ENCODE data around the gene AKR1B15. TPM values are rescaled to one million over a fixed set of nuclear protein-coding genes. Genes with fewer than 3 reads are reported as not detected.

AKR1B15 gene
- total and polyA plus RNA-seq, 12 donors = 0.03 to 0.55 (median 0.24) TPM; not detected in 6

- 58 to 68% (median 61%) methylated on average over 3 of the region's 3 CpGs for WGBS, 4 donors
- intact Hi-C loops (cut with DNase I) = no loop called here
- Histone ChIP-seq H3K4me3 (no peak overlapping the region), H3K27me3 (peaks cover 29% of the 10 kb centered on the region), H3K27ac (no peak overlapping the region), H3K4me1 (replicated peaks in 1 of 2) (no peaks in the 10 kb centered on the region), H3K36me3 (replicated peaks in 1 of 2) (no peaks in the 10 kb centered on the region), H3K9me3 (replicated peaks in 1 of 3) (no peaks in the 10 kb centered on the region)
- DNase-seq = no peak
- no peak for TF ChIP-seq CTCF (IDR thresholded peaks at IDR 0.05)
- no peak for TF ChIP-seq POLR2A (IDR thresholded peaks at IDR 0.05)
These were observed 76.6 kb downstream of the AKR1B15 start for GRCh38 chr7:134625550-134625949.

- 69 to 88% (median 79%) methylated on average over 2 of the region's 2 CpGs for WGBS, 4 donors
- peaks cover 29% of the 10 kb centered on the region for H3K27me3 ChIP-seq
- no peaks in the 10 kb centered on the region for H3K36me3 ChIP-seq (replicated peaks in 1 of 2)
- TF ChIP-seq POLR2A (IDR thresholded peaks at IDR 0.05) (no peak), CTCF (IDR thresholded peaks at IDR 0.05) (no peak)
- DNase-seq = no peak
- intact Hi-C loops (cut with DNase I) = no loop called here
- no peak overlapping the region for H3K4me3 ChIP-seq
- no peaks in the 10 kb centered on the region for H3K4me1 ChIP-seq (replicated peaks in 1 of 2)
- no peaks in the 10 kb centered on the region for H3K9me3 ChIP-seq (replicated peaks in 1 of 3)
- no peak overlapping the region for H3K27ac ChIP-seq
These were observed 78.3 kb downstream of the AKR1B15 start for GRCh38 chr7:134627109-134627774.

- WGBS, 4 donors = 0% methylated on average over 1 of the region's 1 CpG
- intact Hi-C loops (cut with DNase I) = no loop called here
- DNase-seq = no peak
- Histone ChIP-seq H3K9me3 (replicated peaks in 1 of 3) (no peaks in the 10 kb centered on the region), H3K36me3 (replicated peaks in 1 of 2) (no peaks in the 10 kb centered on the region), H3K4me3 (no peak overlapping the region), H3K27me3 (peaks cover 26% of the 10 kb centered on the region), H3K4me1 (replicated peaks in 1 of 2) (no peaks in the 10 kb centered on the region), H3K27ac (no peak overlapping the region)
- TF ChIP-seq CTCF (IDR thresholded peaks at IDR 0.05) = no peak
- no peak for TF ChIP-seq POLR2A (IDR thresholded peaks at IDR 0.05)
These were observed 78.9 kb downstream of the AKR1B15 start for GRCh38 chr7:134627775-134628153.

- Histone ChIP-seq H3K27me3 (peaks cover 9% of the 10 kb centered on the region), H3K36me3 (replicated peaks in 1 of 2) (no peaks in the 10 kb centered on the region), H3K4me3 (no peak overlapping the region), H3K27ac (no peak overlapping the region), H3K4me1 (replicated peaks in 1 of 2) (no peaks in the 10 kb centered on the region), H3K9me3 (replicated peaks in 1 of 3) (no peaks in the 10 kb centered on the region)
- intact Hi-C loops (cut with DNase I) = no loop called here
- DNase-seq = no peak
- TF ChIP-seq CTCF (IDR thresholded peaks at IDR 0.05) = no peak
- no peak for TF ChIP-seq POLR2A (IDR thresholded peaks at IDR 0.05)
These were observed 80.5 kb downstream of the AKR1B15 start for GRCh38 chr7:134629445-134629844.

Other genes starting within 250 kb of the AKR1B15 start
- gene SLC35B4, start 232.2 kb upstream of the AKR1B15 start, total RNA-seq = 10 to 100 TPM; 13.8 to 34.9 (median 18.4) TPM
- 10 to 100 TPM in 1 of 3 donors, 1 to 10 TPM in 2; 6.9 to 28.2 (median 9.2) TPM for gene SLC35B4, start 232.2 kb upstream of the AKR1B15 start, polyA plus RNA-seq
- gene AKR1B1, start 90.0 kb upstream of the AKR1B15 start, total RNA-seq = 1,000 to 10,000 TPM in 8 of 9 donors, 100 to 1,000 TPM in 1; 270 to 4,669 (median 4,051) TPM
- gene AKR1B1, start 90.0 kb upstream of the AKR1B15 start, polyA plus RNA-seq = 1,000 to 10,000 TPM; 1,140 to 3,530 (median 1,408) TPM
- gene AKR1B10, start 21.5 kb upstream of the AKR1B15 start, total RNA-seq = 10 to 100 TPM in 2 of 9 donors, 1 to 10 TPM in 5, under 1 TPM in 1, not detected in 1; 0.67 to 26.8 (median 4.7) TPM
- gene AKR1B10, start 21.5 kb upstream of the AKR1B15 start, polyA plus RNA-seq = 1 to 10 TPM; 1.7 to 2.9 (median 2.5) TPM
- gene BPGM, start 97.7 kb downstream of the AKR1B15 start, total RNA-seq = 10 to 100 TPM; 12.1 to 34.8 (median 17.7) TPM
- gene BPGM, start 97.7 kb downstream of the AKR1B15 start, polyA plus RNA-seq = 10 to 100 TPM; 17.6 to 33.2 (median 21.0) TPM
- 100 to 1,000 TPM in 8 of 9 donors, 10 to 100 TPM in 1; 67.5 to 252 (median 193) TPM for gene CALD1, start 230.5 kb downstream of the AKR1B15 start, total RNA-seq
- 100 to 1,000 TPM; 103 to 258 (median 233) TPM for gene CALD1, start 230.5 kb downstream of the AKR1B15 start, polyA plus RNA-seq

Data from adrenal gland (tissue), 12 donors.